ENCODE results near the gene POR. TPM values are rescaled to one million over a fixed set of nuclear protein-coding genes. Genes with fewer than 3 reads are reported as not detected.
A peak's percentile ranks its signal among the peaks of the same experiment; 100 is the strongest.
"Not testable (repeated sequence)": the region's sequence is repeated elsewhere in the genome, so short reads cannot be mapped to it uniquely, and the experiment has no call there.

The POR gene
- total RNA-seq, 1 donor from 2014 or later = 62.2 TPM

DNA sequence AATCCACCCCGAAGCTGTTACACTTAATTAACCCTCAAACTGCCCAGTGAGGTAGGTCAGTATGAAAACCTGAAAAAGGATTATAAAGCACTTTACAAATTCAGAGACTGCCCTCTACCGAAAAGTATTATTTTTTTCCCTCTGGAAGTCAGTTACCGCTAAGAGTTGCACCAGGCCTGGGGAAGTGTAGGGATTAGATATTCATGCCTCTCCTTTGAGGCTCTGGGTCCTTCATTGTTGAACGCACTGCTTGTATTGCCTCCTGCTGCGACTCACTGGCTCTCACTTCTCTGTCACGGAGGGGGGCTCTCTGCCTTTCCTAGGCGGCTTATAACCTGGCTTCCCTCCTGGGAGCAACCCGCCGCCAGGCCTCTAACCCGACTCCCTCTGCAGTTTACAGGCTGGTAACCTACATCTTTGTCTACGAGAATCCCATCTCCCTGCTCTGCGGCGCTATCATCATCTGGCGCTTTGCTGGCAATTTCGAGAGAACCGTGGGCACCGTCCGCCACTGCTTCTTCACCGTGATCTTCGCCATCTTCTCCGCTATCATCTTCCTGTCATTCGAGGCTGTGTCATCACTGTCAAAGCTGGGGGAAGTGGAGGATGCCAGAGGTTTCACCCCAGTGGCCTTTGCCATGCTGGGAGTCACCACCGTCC, 33.4 kb upstream of the POR start:
- H3K4me1 Mint-ChIP-seq (ENCODE audit: low read depth) = peaks cover 27% of the 10 kb centered on the region
- no peak for DNase-seq (ENCODE audit: low spot score)
- H3K27ac Mint-ChIP-seq (ENCODE audit: unreplicated experiment) = no peak overlapping the region
- TF ChIP-seq, protein P1, sequence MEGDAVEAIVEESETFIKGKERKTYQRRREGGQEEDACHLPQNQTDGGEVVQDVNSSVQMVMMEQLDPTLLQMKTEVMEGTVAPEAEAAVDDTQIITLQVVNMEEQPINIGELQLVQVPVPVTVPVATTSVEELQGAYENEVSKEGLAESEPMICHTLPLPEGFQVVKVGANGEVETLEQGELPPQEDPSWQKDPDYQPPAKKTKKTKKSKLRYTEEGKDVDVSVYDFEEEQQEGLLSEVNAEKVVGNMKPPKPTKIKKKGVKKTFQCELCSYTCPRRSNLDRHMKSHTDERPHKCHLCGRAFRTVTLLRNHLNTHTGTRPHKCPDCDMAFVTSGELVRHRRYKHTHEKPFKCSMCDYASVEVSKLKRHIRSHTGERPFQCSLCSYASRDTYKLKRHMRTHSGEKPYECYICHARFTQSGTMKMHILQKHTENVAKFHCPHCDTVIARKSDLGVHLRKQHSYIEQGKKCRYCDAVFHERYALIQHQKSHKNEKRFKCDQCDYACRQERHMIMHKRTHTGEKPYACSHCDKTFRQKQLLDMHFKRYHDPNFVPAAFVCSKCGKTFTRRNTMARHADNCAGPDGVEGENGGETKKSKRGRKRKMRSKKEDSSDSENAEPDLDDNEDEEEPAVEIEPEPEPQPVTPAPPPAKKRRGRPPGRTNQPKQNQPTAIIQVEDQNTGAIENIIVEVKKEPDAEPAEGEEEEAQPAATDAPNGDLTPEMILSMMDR (IDR thresholded peaks at IDR 0.05) = peak; percentile 66
- no peaks in the 10 kb centered on the region for H3K9me3 Mint-ChIP-seq (ENCODE audit: low read depth)
- no peaks in the 10 kb centered on the region for H3K27me3 Mint-ChIP-seq (ENCODE audit: low read depth)
- H3K4me3 Mint-ChIP-seq (ENCODE audit: unreplicated experiment) = no peak overlapping the region
- peaks cover 15% of the 10 kb centered on the region for H3K36me3 Mint-ChIP-seq (ENCODE audit: low read depth)

DNA sequence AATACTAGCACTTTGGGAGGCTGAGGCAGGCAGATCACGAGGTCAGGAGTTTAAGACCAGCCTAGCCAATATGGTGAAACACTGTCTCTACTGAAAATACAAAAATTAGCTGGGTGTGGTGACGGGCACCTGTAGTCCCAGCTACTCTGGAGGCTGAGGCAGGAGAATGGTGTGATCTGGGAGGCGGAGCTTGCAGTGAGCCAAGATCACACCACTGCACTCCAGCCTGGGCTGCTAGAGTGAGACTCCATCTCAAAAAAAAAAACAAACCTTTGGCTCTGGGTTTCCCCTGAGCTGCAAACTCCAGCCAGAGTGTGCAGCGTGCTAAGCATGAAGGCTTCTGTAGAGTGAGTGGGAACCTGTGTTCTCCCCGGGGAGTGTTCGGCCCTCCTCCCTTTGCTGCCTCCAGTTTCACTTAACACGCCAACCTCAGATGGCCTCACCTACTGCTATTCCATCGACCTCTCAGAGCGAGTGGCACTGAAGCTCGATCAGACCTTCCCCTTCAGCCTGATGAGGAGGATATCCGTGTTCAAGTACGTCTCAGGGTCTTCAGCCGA, 31.6 kb upstream of the POR start:
- DNase-seq (ENCODE audit: low spot score); H3K27ac Mint-ChIP-seq (ENCODE audit: unreplicated experiment); H3K27me3 Mint-ChIP-seq (ENCODE audit: low read depth); H3K9me3 Mint-ChIP-seq (ENCODE audit: low read depth); H3K4me3 Mint-ChIP-seq (ENCODE audit: unreplicated experiment): not testable (repeated sequence)
- Mint-ChIP-seq H3K4me1 (ENCODE audit: low read depth) (peaks cover 21% of the 10 kb centered on the region), H3K36me3 (ENCODE audit: low read depth) (peaks cover 24% of the 10 kb centered on the region)

DNA sequence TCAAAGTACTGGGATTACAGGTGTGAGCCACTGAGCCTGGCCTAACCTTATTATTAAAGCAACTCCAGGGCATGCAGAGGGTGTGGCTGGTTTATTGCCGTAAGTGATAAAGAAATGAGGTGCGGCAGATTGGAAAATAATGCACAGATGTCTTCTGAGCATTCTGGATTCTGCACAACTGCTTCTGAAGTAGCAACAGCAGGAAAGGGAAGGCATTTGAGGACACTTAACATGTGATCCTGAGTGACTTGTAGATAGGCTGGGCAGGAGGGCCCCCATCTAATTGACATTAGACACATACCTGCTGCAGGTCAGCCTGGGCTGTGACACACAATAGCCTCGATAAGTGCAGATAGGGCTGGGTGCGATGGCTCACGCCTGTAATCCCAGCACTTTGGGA, 30.5 kb upstream of the POR start:
- no peak overlapping the region for H3K27ac Mint-ChIP-seq (ENCODE audit: unreplicated experiment)
- TF ChIP-seq, protein P1 (IDR thresholded peaks at IDR 0.05) = no peak
- H3K27me3 Mint-ChIP-seq (ENCODE audit: low read depth) = no peaks in the 10 kb centered on the region
- H3K9me3 Mint-ChIP-seq (ENCODE audit: low read depth) = no peaks in the 10 kb centered on the region
- H3K36me3 Mint-ChIP-seq (ENCODE audit: low read depth) = peaks cover 24% of the 10 kb centered on the region
- DNase-seq (ENCODE audit: low spot score) = no peak
- H3K4me3 Mint-ChIP-seq (ENCODE audit: unreplicated experiment) = no peak overlapping the region
- peaks cover 21% of the 10 kb centered on the region for H3K4me1 Mint-ChIP-seq (ENCODE audit: low read depth)

DNA sequence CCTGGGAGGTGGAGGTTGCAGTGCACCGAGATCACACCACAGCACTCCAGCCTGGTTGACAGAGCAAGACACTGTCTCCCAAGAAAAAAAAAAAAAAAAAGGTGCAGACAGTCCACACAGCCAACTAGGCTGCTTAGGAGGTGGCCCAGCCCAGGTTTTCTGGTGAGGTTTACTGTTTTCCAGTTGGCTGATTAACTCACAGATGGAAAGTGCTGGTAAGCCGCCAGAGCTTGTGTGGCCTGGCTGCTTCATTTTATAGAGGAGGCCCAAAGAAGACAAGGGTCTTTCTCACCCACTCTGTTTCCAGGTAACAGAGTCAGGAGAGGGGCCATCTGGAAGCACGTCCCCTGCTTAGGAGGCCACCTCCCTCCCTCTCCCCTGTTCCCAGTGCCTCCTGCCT, 29.9 kb upstream of the POR start:
- Mint-ChIP-seq H3K27ac (ENCODE audit: unreplicated experiment) (no peak overlapping the region), H3K4me3 (ENCODE audit: unreplicated experiment) (no peak overlapping the region), H3K36me3 (ENCODE audit: low read depth) (peaks cover 24% of the 10 kb centered on the region), H3K4me1 (ENCODE audit: low read depth) (peaks cover 21% of the 10 kb centered on the region), H3K9me3 (ENCODE audit: low read depth) (no peaks in the 10 kb centered on the region), H3K27me3 (ENCODE audit: low read depth) (no peaks in the 10 kb centered on the region)
- no peak for DNase-seq (ENCODE audit: low spot score)
- TF ChIP-seq, protein P1 (IDR thresholded peaks at IDR 0.05) = no peak

DNA sequence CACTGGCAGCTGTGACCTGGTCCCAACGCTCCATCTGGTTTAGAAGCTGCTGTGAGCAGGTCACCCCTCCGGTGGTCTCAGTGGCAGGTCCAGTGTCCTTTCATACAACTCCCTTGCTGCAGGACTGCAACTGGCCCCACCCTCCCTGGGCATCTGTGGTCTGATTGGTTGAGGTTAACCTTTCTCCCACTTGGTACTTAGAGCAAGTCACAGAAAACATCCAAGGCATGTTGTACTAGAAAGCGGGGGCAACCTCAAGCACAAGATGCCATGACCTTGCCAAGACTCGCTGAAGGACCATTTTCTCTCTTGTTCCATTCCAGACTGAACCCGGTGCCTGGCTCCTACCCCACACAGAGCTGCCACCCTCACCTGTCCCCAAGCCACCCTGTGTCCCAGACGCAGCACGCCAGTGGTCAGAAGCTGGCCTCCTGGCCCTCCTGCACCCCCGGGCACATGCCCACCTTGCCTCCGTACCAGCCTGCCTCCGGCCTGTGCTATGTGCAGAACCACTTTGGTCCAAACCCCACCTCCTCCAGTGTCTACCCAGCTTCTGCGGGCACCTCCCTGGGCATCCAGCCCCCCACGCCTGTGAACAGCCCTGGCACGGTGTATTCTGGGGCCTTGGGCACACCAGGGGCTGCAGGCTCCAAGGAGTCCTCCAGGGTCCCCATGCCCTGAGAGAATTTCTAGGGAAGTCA, 27.1 kb upstream of the POR start:
- H3K36me3 Mint-ChIP-seq (ENCODE audit: low read depth) = peaks cover 14% of the 10 kb centered on the region
- H3K4me3 Mint-ChIP-seq (ENCODE audit: unreplicated experiment) = no peak overlapping the region
- no peak overlapping the region for H3K27ac Mint-ChIP-seq (ENCODE audit: unreplicated experiment)
- TF ChIP-seq, protein P1 (IDR thresholded peaks at IDR 0.05) = no peak
- no peak for DNase-seq (ENCODE audit: low spot score)
- H3K9me3 Mint-ChIP-seq (ENCODE audit: low read depth) = no peaks in the 10 kb centered on the region
- peaks cover 15% of the 10 kb centered on the region for H3K4me1 Mint-ChIP-seq (ENCODE audit: low read depth)
- no peaks in the 10 kb centered on the region for H3K27me3 Mint-ChIP-seq (ENCODE audit: low read depth)

Data from chondrocyte (in vitro differentiated cells).